ENCODE measurements around the gene TCFL5. TPM values are rescaled to one million over a fixed set of nuclear protein-coding genes. Genes with fewer than 3 reads are reported as not detected.

The TCFL5 gene
- polyA plus RNA-seq, 3 donors, result 0.38 to 3.5 (median 0.89) TPM

GRCh38 chr20:62860924-62861691 is 514 bp downstream of the TCFL5 start:
- H3K4me1 Mint-ChIP-seq, result peaks cover 15% of the 10 kb centered on the region
- H3K27ac ChIP-seq (ENCODE audit: low read depth in 1 of 2, low read length in 2 of 2), result no peak overlapping the region
- H3K9me3 ChIP-seq (replicated peaks in 1 of 2; ENCODE audit: control insufficient read depth in 1 of 2, insufficient read depth in 1 of 2, low read length in 2 of 2), result peaks cover 2 to 4% of the 10 kb centered on the region in 2 donors
- peak overlapping the region; percentile 64 for H3K4me2 ChIP-seq (replicated peaks; ENCODE audit: extremely low read depth, low read length, poor library complexity, severe bottlenecking)
- peaks cover 13% of the 10 kb centered on the region for H3K79me2 ChIP-seq (ENCODE audit: insufficient read depth, low read length)
- no peak for TF ChIP-seq CTCF (IDR thresholded peaks at IDR 0.05)
- peak overlapping the region; percentile 53 for H2AFZ ChIP-seq (ENCODE audit: insufficient read depth, low read depth, low read length, poor library complexity, severe bottlenecking)
- H3K4me1 ChIP-seq (ENCODE audit: control insufficient read depth in 1 of 2, insufficient read depth in 2 of 2, low read length in 2 of 2), result peaks cover 10 to 13% of the 10 kb centered on the region in 2 donors
- peaks cover 9 to 14% of the 10 kb centered on the region in 2 donors for H3K36me3 ChIP-seq (replicated peaks in 1 of 2; ENCODE audit: control insufficient read depth in 1 of 2, insufficient read depth in 2 of 2, low read length in 2 of 2)
- H3K9me3 Mint-ChIP-seq, result peaks cover 3 to 15% (median 4%) of the 10 kb centered on the region in 7 donors
- peaks cover 21% of the 10 kb centered on the region for H4K20me1 ChIP-seq (ENCODE audit: insufficient read depth, low read length)
- H3K9ac ChIP-seq (ENCODE audit: insufficient read depth, low read length, poor library complexity, severe bottlenecking), result no peak overlapping the region
- H3K4me3 ChIP-seq (replicated peaks in 1 of 3; ENCODE audit: low read depth in 2 of 3, low read length in 3 of 3), result peak overlapping the region in 2 of 3 experiments; percentile 24 to 59
- DNase-seq, result peak; percentile 6 to 25 (median 9)
- peak overlapping the region; percentile 59 to 65 for H3K4me3 Mint-ChIP-seq
- 1% methylated on average over 128 of the region's 129 CpGs for WGBS (ENCODE audit: insufficient coverage)
- H3K27me3 Mint-ChIP-seq (ENCODE audit: low read depth in 3 of 3), result peaks cover 20 to 28% (median 27%) of the 10 kb centered on the region in 3 donors
- peaks cover 29 to 35% of the 10 kb centered on the region in 2 donors for H3K36me3 Mint-ChIP-seq
- intact Hi-C loops (cut with micrococcal nuclease), result loop anchor here in 1 of 2 donors (5.0 kb wide), 2 partner anchors 259 to 794 kb away; partner anchors contain the start of gene TAF4
- H3K27ac Mint-ChIP-seq, result no peak overlapping the region
- peaks cover 8 to 12% of the 10 kb centered on the region in 2 donors for H3K27me3 ChIP-seq (ENCODE audit: control insufficient read depth in 2 of 2, insufficient read depth in 2 of 2, low read length in 2 of 2)

- intact Hi-C loops (cut with micrococcal nuclease), result loop anchor here in 1 of 2 donors (5.0 kb wide), 2 partner anchors 258 to 793 kb away; partner anchors contain the start of gene TAF4
- no peak overlapping the region for H3K9ac ChIP-seq (ENCODE audit: insufficient read depth, low read length, poor library complexity, severe bottlenecking)
- peak overlapping the region in 1 of 7 donors; percentile 61 for H3K27ac Mint-ChIP-seq
These were observed 1.2 kb downstream of the TCFL5 start for GRCh38 chr20:62860391-62860923.

More at GRCh38 chr20:62860391-62860923, 1.2 kb downstream of the TCFL5 start:
- Histone ChIP-seq H3K27me3 (ENCODE audit: control insufficient read depth in 2 of 2, insufficient read depth in 2 of 2, low read length in 2 of 2) (peaks cover 8 to 12% of the 10 kb centered on the region in 2 donors), H3K79me2 (ENCODE audit: insufficient read depth, low read length) (peaks cover 13% of the 10 kb centered on the region), H3K4me2 (replicated peaks; ENCODE audit: extremely low read depth, low read length, poor library complexity, severe bottlenecking) (peak overlapping the region; percentile 64), H3K4me1 (ENCODE audit: control insufficient read depth in 1 of 2, insufficient read depth in 2 of 2, low read length in 2 of 2) (peaks cover 10 to 13% of the 10 kb centered on the region in 2 donors), H3K27ac (ENCODE audit: low read depth in 1 of 2, low read length in 2 of 2) (no peak overlapping the region), H3K4me3 (replicated peaks in 1 of 3; ENCODE audit: low read depth in 2 of 3, low read length in 3 of 3) (peak overlapping the region in 1 of 3 experiments; percentile 59), H2AFZ (ENCODE audit: insufficient read depth, low read depth, low read length, poor library complexity, severe bottlenecking) (no peak overlapping the region), H4K20me1 (ENCODE audit: insufficient read depth, low read length) (peaks cover 21% of the 10 kb centered on the region), H3K9me3 (replicated peaks in 1 of 2; ENCODE audit: control insufficient read depth in 1 of 2, insufficient read depth in 1 of 2, low read length in 2 of 2) (peaks cover 2 to 4% of the 10 kb centered on the region in 2 donors), H3K36me3 (replicated peaks in 1 of 2; ENCODE audit: control insufficient read depth in 1 of 2, insufficient read depth in 2 of 2, low read length in 2 of 2) (peaks cover 9 to 15% of the 10 kb centered on the region in 2 donors)
- Mint-ChIP-seq H3K9me3 (peaks cover 3 to 15% (median 4%) of the 10 kb centered on the region in 7 donors), H3K27me3 (ENCODE audit: low read depth in 3 of 3) (peaks cover 20 to 24% (median 24%) of the 10 kb centered on the region in 3 donors), H3K4me1 (peaks cover 15% of the 10 kb centered on the region), H3K4me3 (peak overlapping the region; percentile 69 to 82), H3K36me3 (peaks cover 30 to 35% of the 10 kb centered on the region in 2 donors)
- DNase-seq, result no peak
- TF ChIP-seq CTCF (IDR thresholded peaks at IDR 0.05), result no peak
- WGBS (ENCODE audit: insufficient coverage), result 37% methylated on average over 24 of the region's 24 CpGs

All from CD14-positive monocyte (primary cell).